ENCODE results near the gene COL6A2. TPM values are rescaled to one million over a fixed set of nuclear protein-coding genes. Genes with fewer than 3 reads are reported as not detected.

Gene COL6A2
- total and polyA plus RNA-seq, 9 donors = 481 to 1,002 (median 671) TPM

DNA sequence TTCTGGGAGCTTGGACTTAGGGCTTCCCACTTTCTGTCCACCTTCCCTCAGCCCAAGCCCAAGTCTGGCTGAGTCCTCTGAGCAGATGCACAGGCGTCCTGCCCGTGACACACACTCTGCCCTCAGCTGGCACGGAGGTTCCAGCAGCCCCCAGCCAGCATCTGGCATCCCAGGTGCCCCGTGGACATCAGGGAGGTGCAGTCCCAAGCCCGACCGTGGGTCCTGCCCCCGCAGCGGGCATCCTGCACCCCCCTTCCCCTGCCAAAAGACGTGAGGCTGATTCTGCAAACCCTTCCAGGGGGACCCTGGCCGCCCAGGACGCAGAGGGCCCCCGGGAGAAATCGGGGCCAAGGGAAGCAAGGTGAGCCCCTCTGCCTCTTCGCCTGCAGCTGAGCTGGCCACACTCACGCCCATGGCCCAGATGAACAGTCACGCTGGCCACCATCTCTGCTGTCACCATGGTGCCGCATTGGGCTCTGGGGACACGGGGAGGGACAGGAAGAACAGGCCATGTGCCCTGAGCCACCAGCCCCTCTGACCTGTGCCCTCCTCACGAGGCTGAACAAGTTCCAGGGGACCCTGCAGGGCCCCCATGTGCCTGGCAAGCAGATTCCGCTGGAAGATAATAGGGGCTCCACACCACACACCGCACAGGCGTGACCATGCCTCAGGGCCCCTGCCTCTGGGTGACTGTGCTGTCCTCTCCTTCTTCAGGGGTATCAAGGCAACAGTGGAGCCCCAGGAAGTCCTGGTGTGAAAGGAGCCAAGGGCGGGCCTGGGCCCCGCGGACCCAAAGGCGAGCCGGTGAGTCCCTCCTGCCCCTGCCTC, 20.6 kb downstream of the COL6A2 start:
- no peak overlapping the region for H3K27ac ChIP-seq (ENCODE audit: low read length)
- H3K27me3 ChIP-seq (ENCODE audit: control insufficient read depth, insufficient read depth, low read length) = no peaks in the 10 kb centered on the region
- 89% methylated on average over 23 of the region's 27 CpGs for WGBS (ENCODE audit: insufficient coverage)
- H3K9me3 ChIP-seq (replicated peaks; ENCODE audit: control insufficient read depth, low read depth, low read length) = peaks cover 4% of the 10 kb centered on the region
- no peak for DNase-seq
- H3K4me1 ChIP-seq (ENCODE audit: control insufficient read depth, insufficient read depth, low read length) = no peaks in the 10 kb centered on the region
- H3K4me3 ChIP-seq (ENCODE audit: low read length) = no peak overlapping the region
- peaks cover 95% of the 10 kb centered on the region for H3K36me3 ChIP-seq (ENCODE audit: control insufficient read depth, insufficient read depth, low read length)

DNA sequence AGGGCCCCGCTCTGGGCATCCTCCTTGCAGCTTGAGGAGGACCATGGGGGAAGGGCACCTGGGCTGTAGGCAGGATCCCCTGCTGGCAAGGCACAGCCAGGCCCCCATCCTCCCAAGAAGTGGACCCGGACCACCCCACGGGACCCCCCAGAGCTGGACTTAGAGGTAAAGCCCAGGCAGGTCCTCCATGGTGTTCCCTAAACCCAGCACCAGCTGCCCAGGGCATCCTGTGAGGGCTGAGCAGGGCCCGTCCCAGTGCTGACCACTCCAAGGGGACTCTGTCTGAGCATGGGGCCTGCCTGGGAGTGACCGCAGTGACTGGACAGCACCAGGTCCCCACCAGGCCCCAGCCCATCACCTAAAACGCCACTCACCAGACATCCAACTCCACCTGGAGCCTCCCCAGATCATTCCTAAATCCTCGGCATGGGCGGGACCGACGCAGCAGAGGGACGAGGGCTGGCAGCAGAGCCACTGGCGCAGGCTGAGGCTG, 21.3 kb downstream of the COL6A2 start:
- 89% methylated on average over 5 of the region's 12 CpGs for WGBS (ENCODE audit: insufficient coverage)
- no peaks in the 10 kb centered on the region for H3K27me3 ChIP-seq (ENCODE audit: control insufficient read depth, insufficient read depth, low read length)
- H3K27ac ChIP-seq (ENCODE audit: low read length) = no peak overlapping the region
- H3K9me3 ChIP-seq (replicated peaks; ENCODE audit: control insufficient read depth, low read depth, low read length) = peaks cover 4% of the 10 kb centered on the region
- peaks cover 92% of the 10 kb centered on the region for H3K36me3 ChIP-seq (ENCODE audit: control insufficient read depth, insufficient read depth, low read length)
- no peak overlapping the region for H3K4me3 ChIP-seq (ENCODE audit: low read length)
- DNase-seq = no peak
- no peaks in the 10 kb centered on the region for H3K4me1 ChIP-seq (ENCODE audit: control insufficient read depth, insufficient read depth, low read length)

GRCh38 chr21:46119637-46120271, 21.8 kb downstream of the COL6A2 start:
- no peak overlapping the region for H3K27ac ChIP-seq (ENCODE audit: low read length)
- H3K36me3 ChIP-seq (ENCODE audit: control insufficient read depth, insufficient read depth, low read length) = peaks cover 95% of the 10 kb centered on the region
- no peaks in the 10 kb centered on the region for H3K4me1 ChIP-seq (ENCODE audit: control insufficient read depth, insufficient read depth, low read length)
- 100% methylated on average over 1 of the region's 14 CpGs for WGBS (ENCODE audit: insufficient coverage)
- no peak for DNase-seq
- no peak overlapping the region for H3K4me3 ChIP-seq (ENCODE audit: low read length)
- no peaks in the 10 kb centered on the region for H3K27me3 ChIP-seq (ENCODE audit: control insufficient read depth, insufficient read depth, low read length)
- peaks cover 4% of the 10 kb centered on the region for H3K9me3 ChIP-seq (replicated peaks; ENCODE audit: control insufficient read depth, low read depth, low read length)

DNA sequence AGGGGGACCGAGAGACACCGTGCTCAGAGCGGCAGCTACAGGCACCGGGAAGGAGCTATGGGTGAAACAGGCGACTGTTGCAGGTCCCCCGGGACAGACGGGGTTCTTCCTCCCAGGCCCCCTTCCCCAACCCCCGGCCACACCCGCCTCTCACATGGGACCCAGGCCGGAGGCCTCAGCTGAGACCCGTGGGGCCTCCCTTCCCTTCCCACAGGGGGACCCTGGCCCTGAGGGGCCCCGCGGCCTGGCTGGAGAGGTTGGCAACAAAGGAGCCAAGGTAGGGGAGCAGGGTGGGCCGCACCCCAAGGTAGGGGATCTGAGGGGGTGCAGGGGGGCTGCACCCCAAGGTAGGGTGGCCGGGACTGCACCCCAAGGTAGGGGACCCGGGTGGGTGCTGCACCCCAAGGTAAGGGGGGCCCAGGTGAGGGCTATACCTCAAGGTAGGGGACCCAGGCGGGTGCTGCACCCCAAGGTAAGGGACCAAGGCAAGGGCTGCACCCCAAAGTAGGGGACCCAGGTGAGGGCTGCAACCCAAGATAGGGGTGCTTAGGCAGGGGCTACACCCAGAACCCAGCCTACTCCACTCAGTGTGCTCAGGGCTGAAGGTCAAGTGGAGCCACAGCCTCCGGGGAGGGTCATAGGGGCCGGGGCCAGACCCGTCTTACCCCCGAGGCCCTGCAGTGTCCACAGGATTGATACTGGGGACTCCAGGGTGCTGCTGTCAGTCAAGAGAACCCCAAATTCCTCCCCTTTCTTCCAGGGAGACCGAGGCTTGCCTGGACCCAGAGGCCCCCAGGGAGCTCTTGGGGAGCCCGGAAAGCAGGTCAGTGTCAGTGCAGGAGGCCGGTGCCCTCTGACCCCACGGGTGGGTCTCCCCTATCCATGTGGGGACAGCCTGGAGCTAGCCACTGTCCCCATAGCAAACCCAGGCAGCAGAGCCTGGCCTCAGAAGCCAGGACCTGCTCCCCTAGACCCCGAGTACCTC, 22.7 kb downstream of the COL6A2 start:
- no peak for DNase-seq
- WGBS (ENCODE audit: insufficient coverage) = 92% methylated on average over 10 of the region's 26 CpGs
- H3K36me3 ChIP-seq (ENCODE audit: control insufficient read depth, insufficient read depth, low read length) = peaks cover 94% of the 10 kb centered on the region
- H3K27ac ChIP-seq (ENCODE audit: low read length) = no peak overlapping the region
- H3K9me3 ChIP-seq (replicated peaks; ENCODE audit: control insufficient read depth, low read depth, low read length) = no peaks in the 10 kb centered on the region
- H3K4me1 ChIP-seq (ENCODE audit: control insufficient read depth, insufficient read depth, low read length) = no peaks in the 10 kb centered on the region
- H3K4me3 ChIP-seq (ENCODE audit: low read length) = no peak overlapping the region
- no peaks in the 10 kb centered on the region for H3K27me3 ChIP-seq (ENCODE audit: control insufficient read depth, insufficient read depth, low read length)

- no peaks in the 10 kb centered on the region for H3K4me1 ChIP-seq (ENCODE audit: control insufficient read depth, insufficient read depth, low read length)
- no peak overlapping the region for H3K4me3 ChIP-seq (ENCODE audit: low read length)
- H3K9me3 ChIP-seq (replicated peaks; ENCODE audit: control insufficient read depth, low read depth, low read length) = no peaks in the 10 kb centered on the region
- no peaks in the 10 kb centered on the region for H3K27me3 ChIP-seq (ENCODE audit: control insufficient read depth, insufficient read depth, low read length)
- H3K27ac ChIP-seq (ENCODE audit: low read length) = no peak overlapping the region
- no peak for DNase-seq
- peaks cover 94% of the 10 kb centered on the region for H3K36me3 ChIP-seq (ENCODE audit: control insufficient read depth, insufficient read depth, low read length)
- 94% methylated on average over 27 of the region's 29 CpGs for WGBS (ENCODE audit: insufficient coverage)
Observed at GRCh38 chr21:46121286-46122221, 23.6 kb downstream of the COL6A2 start.

GRCh38 chr21:46122237-46122671, 24.3 kb downstream of the COL6A2 start:
- no peak for DNase-seq
- H3K27ac ChIP-seq (ENCODE audit: low read length) = no peak overlapping the region
- H3K4me3 ChIP-seq (ENCODE audit: low read length) = no peak overlapping the region
- no peaks in the 10 kb centered on the region for H3K27me3 ChIP-seq (ENCODE audit: control insufficient read depth, insufficient read depth, low read length)
- H3K36me3 ChIP-seq (ENCODE audit: control insufficient read depth, insufficient read depth, low read length) = peaks cover 94% of the 10 kb centered on the region
- WGBS (ENCODE audit: insufficient coverage) = 79% methylated on average over 12 of the region's 12 CpGs
- H3K4me1 ChIP-seq (ENCODE audit: control insufficient read depth, insufficient read depth, low read length) = no peaks in the 10 kb centered on the region
- H3K9me3 ChIP-seq (replicated peaks; ENCODE audit: control insufficient read depth, low read depth, low read length) = no peaks in the 10 kb centered on the region

GRCh38 chr21:46122758-46123683, 25.1 kb downstream of the COL6A2 start:
- H3K27me3 ChIP-seq (ENCODE audit: control insufficient read depth, insufficient read depth, low read length) = no peaks in the 10 kb centered on the region
- H3K36me3 ChIP-seq (ENCODE audit: control insufficient read depth, insufficient read depth, low read length) = peaks cover 93% of the 10 kb centered on the region
- H3K27ac ChIP-seq (ENCODE audit: low read length) = no peak overlapping the region
- H3K4me1 ChIP-seq (ENCODE audit: control insufficient read depth, insufficient read depth, low read length) = peaks cover 3% of the 10 kb centered on the region
- H3K4me3 ChIP-seq (ENCODE audit: low read length) = no peak overlapping the region
- no peaks in the 10 kb centered on the region for H3K9me3 ChIP-seq (replicated peaks; ENCODE audit: control insufficient read depth, low read depth, low read length)
- no peak for DNase-seq
- WGBS (ENCODE audit: insufficient coverage) = 85% methylated on average over 9 of the region's 12 CpGs

GRCh38 chr21:46124083-46124925, 26.4 kb downstream of the COL6A2 start:
- H3K27ac ChIP-seq (ENCODE audit: low read length) = no peak overlapping the region
- no peaks in the 10 kb centered on the region for H3K9me3 ChIP-seq (replicated peaks; ENCODE audit: control insufficient read depth, low read depth, low read length)
- H3K4me1 ChIP-seq (ENCODE audit: control insufficient read depth, insufficient read depth, low read length) = peaks cover 4% of the 10 kb centered on the region
- no peak overlapping the region for H3K4me3 ChIP-seq (ENCODE audit: low read length)
- 92% methylated on average over 14 of the region's 16 CpGs for WGBS (ENCODE audit: insufficient coverage)
- no peaks in the 10 kb centered on the region for H3K27me3 ChIP-seq (ENCODE audit: control insufficient read depth, insufficient read depth, low read length)
- DNase-seq = no peak
- H3K36me3 ChIP-seq (ENCODE audit: control insufficient read depth, insufficient read depth, low read length) = peaks cover 83% of the 10 kb centered on the region

All from muscle of leg (tissue), 11 donors.